Muscle of arm (tissue), 12 donors: ENCODE measurements around the gene MTRF1L. TPM values are rescaled to one million over a fixed set of nuclear protein-coding genes. Genes with fewer than 3 reads are reported as not detected.

Source experiments
- polyA plus RNA-seq, 12 donors: library from polyadenylated mRNA; unstranded; fragments of 120-200 nt; gene quantifications; one replicate each; pipeline ENCODE4 v1.2.1, GENCODE V29; 2013; ENCODE audit not compliant: insufficient read length in 12 of 12

The MTRF1L gene
- polyA plus RNA-seq, 12 donors = 16.4 to 40.5 (median 22.0) TPM; not detected in 1

Other genes with a start within 250 kb of the MTRF1L start
- gene FBXO5, start 19.7 kb downstream of the MTRF1L start, polyA plus RNA-seq = 10 to 100 TPM in 11 of 12 donors, not detected in 1; 11.5 to 23.0 (median 18.6) TPM
- gene RGS17, start 128.6 kb upstream of the MTRF1L start, polyA plus RNA-seq = 1 to 10 TPM in 6 of 12 donors, under 1 TPM in 5, not detected in 1; 0.78 to 4.3 (median 1.1) TPM